NB4 (cell line): ENCODE measurements around the gene SMYD3.

ENCODE experiments used
- POLR2A ChIP-seq: IDR thresholded peaks from 2 replicates; pipeline ENCODE4 v1.6.1; 2011; ENCODE audit warnings: mild to moderate bottlenecking; ENCODE audit not compliant: insufficient read length; ENCODE audit errors: extremely low read depth
- TF ChIP-seq, protein P1 (sequence below): IDR thresholded peaks from one replicate; pipeline ENCODE4 v1.5.1; 2012; ENCODE audit warnings: low read depth, low read length
- TF ChIP-seq, protein P2 (sequence below): IDR thresholded peaks from 2 replicates; pipeline ENCODE4 v1.6.1; 2011; ENCODE audit warnings: low read depth, low read length

DNA sequence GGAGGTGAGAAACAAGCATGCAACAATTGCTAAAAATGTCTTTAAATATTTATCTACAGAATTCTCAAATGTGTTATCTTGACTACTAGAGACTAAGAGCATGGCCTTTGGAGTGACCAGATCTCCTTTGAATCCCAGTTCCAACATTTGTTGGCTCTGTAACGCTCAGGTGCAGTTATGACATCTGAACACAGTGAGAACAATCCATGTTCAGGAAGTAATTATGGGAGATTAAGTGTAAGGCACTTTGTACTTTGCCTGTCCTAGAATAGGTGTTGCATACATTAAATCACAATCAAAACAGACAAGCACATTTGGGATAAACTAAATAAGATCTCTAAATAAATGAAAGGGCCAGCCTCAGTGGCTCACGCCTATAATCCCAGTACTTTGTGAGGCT is 454.5 kb downstream of the SMYD3 start:
- TF ChIP-seq, protein P1, sequence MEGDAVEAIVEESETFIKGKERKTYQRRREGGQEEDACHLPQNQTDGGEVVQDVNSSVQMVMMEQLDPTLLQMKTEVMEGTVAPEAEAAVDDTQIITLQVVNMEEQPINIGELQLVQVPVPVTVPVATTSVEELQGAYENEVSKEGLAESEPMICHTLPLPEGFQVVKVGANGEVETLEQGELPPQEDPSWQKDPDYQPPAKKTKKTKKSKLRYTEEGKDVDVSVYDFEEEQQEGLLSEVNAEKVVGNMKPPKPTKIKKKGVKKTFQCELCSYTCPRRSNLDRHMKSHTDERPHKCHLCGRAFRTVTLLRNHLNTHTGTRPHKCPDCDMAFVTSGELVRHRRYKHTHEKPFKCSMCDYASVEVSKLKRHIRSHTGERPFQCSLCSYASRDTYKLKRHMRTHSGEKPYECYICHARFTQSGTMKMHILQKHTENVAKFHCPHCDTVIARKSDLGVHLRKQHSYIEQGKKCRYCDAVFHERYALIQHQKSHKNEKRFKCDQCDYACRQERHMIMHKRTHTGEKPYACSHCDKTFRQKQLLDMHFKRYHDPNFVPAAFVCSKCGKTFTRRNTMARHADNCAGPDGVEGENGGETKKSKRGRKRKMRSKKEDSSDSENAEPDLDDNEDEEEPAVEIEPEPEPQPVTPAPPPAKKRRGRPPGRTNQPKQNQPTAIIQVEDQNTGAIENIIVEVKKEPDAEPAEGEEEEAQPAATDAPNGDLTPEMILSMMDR = no peak
- TF ChIP-seq POLR2A = no peak
- TF ChIP-seq, protein P2, sequence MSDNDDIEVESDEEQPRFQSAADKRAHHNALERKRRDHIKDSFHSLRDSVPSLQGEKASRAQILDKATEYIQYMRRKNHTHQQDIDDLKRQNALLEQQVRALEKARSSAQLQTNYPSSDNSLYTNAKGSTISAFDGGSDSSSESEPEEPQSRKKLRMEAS = no peak
